GM21423 (cell line): ENCODE measurements around the gene FCGR3B.
"Not testable (repeated sequence)": the region's sequence is repeated elsewhere in the genome, so short reads cannot be mapped to it uniquely, and the experiment has no call there.

Experiments
- ATAC-seq: cut with Tn5 transposase; IDR thresholded peaks from one replicate; pipeline ENCODE4 v1.9.1; 2021; ENCODE audit warnings: mild to moderate bottlenecking, moderate library complexity; ENCODE audit not compliant: unreplicated experiment

The FCGR3B gene

GRCh38 chr1:161606541-161607336 is 24.2 kb downstream of the FCGR3B start:
- not testable (repeated sequence) for ATAC-seq

DNA sequence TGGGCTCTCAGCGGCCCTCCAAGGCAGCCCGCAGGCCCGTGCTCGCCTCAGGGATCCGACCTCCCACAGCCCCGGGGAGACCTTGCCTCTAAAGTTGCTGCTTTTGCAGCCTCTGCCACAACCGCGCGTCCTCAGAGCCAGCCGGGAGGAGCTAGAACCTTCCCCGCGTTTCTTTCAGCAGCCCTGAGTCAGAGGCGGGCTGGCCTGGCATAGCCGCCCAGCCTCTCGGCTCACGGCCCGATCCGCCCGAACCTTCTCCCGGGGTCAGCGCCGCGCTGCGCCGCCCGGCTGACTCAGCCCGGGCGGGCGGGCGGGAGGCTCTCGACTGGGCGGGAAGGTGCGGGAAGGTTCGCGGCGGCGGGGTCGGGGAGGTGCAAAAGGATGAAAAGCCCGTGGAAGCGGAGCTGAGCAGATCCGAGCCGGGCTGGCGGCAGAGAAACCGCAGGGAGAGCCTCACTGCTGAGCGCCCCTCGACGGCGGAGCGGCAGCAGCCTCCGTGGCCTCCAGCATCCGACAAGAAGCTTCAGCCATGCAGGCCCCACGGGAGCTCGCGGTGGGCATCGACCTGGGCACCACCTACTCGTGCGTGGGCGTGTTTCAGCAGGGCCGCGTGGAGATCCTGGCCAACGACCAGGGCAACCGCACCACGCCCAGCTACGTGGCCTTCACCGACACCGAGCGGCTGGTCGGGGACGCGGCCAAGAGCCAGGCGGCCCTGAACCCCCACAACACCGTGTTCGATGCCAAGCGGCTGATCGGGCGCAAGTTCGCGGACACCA is 25.0 kb downstream of the FCGR3B start:
- not testable (repeated sequence) for ATAC-seq

DNA sequence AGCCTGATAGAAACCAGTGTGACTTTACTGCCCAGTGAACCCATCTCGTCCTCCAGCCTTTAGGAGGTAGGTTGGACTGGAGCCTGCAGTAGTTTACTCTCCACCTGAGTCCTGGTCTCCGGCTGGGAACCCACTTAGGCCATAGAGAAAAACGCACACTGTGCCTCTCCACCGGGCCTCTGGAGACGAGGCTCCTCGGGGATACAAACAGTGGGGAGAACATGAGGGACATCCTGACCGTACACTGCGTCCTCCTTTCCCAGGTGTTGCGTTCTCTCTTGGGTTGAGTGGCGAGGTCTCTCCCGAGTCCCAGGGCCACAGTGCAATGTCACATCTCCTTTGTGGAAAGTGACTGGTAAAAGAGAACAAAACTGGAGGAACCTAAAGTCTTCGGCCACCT is 26.0 kb downstream of the FCGR3B start:
- ATAC-seq, result not testable (repeated sequence)

- not testable (repeated sequence) for ATAC-seq
Observed at GRCh38 chr1:161597077-161597476, 33.9 kb downstream of the FCGR3B start.

GRCh38 chr1:161595583-161595982 is 35.4 kb downstream of the FCGR3B start:
- ATAC-seq, result not testable (repeated sequence)

DNA sequence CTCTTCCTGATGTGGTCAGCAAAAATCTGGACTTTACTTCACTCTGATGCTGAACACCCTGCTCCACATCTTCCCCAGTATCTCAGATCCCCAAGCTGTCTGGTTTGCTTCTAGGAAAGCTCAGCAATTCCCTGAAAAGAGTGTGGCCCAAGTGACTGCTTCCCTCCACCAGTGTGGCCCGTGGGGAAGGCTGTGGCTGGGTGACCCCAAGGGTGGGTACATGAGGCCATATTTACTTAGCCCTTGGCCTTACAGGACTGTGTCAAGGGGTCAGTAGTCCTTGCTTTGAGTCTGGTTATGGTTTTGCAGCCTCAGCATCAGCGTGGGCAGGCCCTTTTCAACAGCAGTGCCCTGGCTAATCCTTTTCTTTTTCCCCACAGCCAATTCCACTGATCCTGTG is 35.8 kb downstream of the FCGR3B start:
- ATAC-seq, result not testable (repeated sequence)

DNA sequence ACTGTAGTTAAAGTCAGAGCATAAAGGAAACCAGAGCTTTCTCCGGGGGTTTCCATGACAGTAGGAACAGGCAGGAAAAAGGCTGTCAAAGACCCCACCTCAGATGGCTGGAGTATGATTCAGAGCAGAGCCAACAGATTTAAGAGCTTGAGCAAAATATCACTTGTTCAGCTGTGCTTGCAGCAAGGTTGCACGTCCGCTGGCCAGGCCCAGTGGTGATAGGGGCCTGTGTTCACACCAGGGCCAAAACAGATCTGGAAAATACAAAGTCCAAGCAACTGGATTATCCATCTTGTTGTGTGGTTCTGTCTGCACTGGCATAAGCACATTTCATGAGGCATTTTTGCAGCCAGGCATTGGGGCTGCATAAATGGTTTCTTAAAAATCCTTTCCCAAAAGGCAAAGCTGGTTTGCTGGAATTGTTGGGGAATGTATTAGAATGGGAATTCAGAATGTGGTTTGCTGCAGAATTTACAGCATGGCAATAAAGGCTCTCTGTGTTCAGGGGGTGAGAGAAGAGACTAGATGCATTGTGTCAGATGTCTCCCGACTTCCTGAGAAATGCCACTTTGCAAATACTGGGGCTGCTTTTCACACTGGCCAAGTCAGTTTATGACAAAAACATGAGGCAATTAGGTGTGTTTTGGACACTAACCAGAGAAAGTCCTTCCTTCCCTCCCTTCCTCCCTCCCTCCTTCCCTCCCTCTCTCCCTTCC is 36.5 kb downstream of the FCGR3B start:
- ATAC-seq, result not testable (repeated sequence)

DNA sequence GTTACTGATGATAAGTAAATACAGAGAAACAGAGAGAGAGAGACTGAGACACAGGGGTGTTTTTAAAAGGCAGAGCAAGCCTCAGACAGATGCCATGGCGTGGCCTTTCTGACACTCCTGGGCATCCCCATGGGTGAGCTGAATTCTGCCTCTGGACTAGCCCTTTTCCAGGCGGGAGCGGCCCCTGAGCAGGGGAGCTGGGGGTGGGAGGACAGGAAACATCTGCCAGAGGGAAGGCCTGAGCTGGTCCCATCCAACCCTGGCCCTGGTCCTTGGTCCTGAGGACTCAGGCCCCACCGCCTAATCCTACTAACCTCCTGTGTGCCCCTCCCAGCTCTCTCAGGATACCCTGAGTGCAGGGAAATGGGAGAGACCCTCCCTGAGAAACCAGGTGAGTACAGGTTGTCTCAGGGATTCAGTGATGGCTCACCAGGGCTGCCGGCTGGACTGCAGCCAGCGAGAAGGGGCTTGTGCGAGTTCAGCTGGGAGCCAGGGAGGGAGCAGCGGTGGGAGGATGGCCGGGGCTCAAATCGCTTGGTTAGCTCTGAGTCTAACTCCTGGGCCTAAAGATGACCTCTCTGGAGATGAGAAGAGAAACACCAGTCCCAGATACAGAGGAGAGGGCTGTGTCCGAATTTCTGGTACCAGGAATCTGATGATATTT is 37.8 kb downstream of the FCGR3B start:
- not testable (repeated sequence) for ATAC-seq

DNA sequence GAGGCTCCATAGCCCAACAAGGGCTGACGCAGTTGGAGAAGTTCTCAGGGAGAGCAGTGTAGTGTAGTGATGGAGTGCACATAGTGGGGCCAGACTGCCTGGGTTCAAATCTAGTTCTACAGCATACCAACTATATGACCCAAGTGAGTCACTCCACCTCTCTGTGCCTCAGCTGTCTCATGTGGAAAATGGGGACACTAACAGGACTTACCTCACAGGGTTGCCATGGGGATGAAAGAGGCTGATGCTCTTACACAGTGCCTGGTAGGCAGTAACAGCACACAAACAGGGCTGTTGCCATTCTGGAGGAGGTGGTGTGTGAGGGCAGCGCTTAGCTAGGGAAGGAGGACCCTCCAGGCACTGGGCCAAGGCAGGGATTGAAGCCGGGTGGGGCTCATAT is 38.4 kb downstream of the FCGR3B start:
- ATAC-seq, result not testable (repeated sequence)

- ATAC-seq, result not testable (repeated sequence)
Observed at GRCh38 chr1:161589920-161590319, 41.1 kb downstream of the FCGR3B start.

GRCh38 chr1:161589365-161589764 is 41.6 kb downstream of the FCGR3B start:
- not testable (repeated sequence) for ATAC-seq

DNA sequence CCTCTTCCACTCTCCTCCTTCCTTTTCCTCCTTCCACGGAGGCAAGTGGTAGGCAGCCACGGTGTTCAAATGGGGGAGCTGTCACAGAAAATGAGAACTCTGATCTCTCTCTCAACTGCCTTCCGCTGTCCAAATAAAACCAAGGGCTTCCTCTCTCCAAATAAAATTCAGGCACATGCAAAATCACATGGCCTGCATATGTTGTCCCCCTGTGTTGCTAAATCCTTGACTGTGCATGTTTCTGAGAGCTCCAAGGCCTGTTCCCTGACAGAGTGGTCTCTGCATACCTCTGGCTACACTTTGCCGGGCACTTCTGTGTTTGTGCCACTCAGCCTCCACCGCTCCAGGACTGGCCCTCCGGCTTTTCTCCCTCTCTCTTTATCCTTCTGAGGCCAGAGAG is 42.4 kb downstream of the FCGR3B start:
- ATAC-seq, result not testable (repeated sequence)

DNA sequence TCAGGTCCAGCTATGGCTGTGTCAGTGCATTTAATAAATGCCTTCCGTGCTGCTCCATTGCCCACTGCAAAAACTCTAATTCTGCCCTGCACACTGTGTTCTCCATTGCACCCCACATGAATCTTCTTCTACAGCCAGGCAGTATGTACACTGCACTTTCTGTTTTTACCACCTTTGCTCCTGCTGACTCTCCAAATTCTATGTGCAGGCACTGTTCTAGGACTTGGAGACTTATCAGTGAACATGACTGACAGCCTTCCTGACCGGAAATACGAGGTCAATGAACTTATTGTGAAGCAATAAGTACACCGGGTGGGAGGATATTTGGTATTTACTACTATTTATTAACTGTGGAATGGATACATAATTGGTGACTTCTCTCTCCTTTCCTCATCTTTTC is 48.1 kb downstream of the FCGR3B start:
- not testable (repeated sequence) for ATAC-seq

DNA sequence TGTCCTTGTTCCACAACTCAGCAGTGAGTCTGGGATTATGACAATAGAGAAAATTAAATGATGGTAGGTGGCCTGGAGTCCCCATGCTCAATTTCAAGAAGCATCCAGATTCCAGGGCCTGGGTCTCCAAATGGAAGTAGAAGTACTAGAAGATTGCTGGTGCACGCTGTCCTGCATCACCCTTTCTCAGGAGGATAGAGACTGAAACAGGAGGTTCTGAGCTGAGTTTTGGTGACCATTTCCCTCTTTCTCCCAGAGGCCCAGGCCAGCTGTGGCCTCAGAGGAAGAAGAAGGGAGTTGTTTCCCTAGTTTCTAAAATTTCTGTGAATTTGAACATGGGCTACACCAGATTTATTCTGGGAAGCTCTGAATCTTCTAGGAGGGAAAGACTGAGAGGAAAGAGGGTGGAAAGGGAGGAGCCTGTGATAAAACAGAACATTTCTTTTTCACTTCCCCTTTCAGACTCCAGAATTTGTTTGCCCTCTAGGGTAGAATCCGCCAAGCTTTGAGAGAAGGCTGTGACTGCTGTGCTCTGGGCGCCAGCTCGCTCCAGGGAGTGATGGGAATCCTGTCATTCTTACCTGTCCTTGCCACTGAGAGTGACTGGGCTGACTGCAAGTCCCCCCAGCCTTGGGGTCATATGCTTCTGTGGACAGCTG is 50.0 kb downstream of the FCGR3B start:
- peak; percentile 58 for ATAC-seq

- not testable (repeated sequence) for ATAC-seq
Observed at GRCh38 chr1:161579856-161580507, 51.0 kb downstream of the FCGR3B start.

DNA sequence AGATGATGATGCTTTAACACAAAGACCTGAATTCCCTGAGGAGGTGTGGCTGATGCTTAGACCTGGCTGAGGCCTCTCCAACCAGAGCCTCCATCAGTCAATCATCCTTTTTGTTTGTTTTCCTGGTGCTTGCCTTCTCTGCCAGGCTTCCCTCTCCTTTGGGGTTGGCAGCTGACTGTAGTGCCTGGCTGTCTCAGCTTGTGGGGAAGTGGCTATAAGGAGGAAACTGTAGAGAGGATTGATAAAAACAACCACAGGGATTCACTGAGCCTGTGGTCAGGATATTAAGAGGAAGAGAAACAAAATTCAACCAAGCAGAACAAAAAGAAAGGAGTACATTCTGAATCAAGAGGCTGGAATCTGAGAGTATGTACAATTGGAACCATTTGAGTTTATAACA is 54.3 kb downstream of the FCGR3B start:
- not testable (repeated sequence) for ATAC-seq
